Fibroblast of lung (primary cell): ENCODE data around the gene SMARCC1.

Experiments used
- CTCF ChIP-seq, 2 donors: IDR thresholded peaks in 1 of 2; conservative IDR thresholded peaks in 1 of 2; 1 replicate in 1 of 2; 2 replicates in 1 of 2; pipeline ENCODE4 v1.5.1; 2011 to 2012; ENCODE audit warnings: low read length in 2 of 2, control low read depth in 1 of 2, inconsistent platforms in 1 of 2, low read depth in 1 of 2, mild to moderate bottlenecking in 1 of 2
- EZH2 ChIP-seq: IDR thresholded peaks from 2 replicates; pipeline ENCODE4 v1.5.1; 2012; ENCODE audit warnings: low read length, control low read depth, mild to moderate bottlenecking; ENCODE audit errors: missing control alignments

- TF ChIP-seq CTCF (conservative IDR thresholded peaks at IDR 0.05 in 1 of 2, IDR thresholded peaks at IDR 0.05 in 1 of 2; ENCODE audit: low read depth in 1 of 2, low read length in 2 of 2) (no peak), EZH2 (no peak)
Observed at GRCh38 chr3:47614788-47615187, 166.9 kb downstream of the SMARCC1 start.
